Hematopoietic multipotent progenitor cell treated with erythropoietin and hydrocortisone succinate and interleukin-3 and kit ligand, for 4 days (in vitro differentiated cells): ENCODE data around the gene PIP5K1C.
A peak's percentile ranks its signal among the peaks of the same experiment; 100 is the strongest.
"Not testable (repeated sequence)": the region's sequence is repeated elsewhere in the genome, so short reads cannot be mapped to it uniquely, and the experiment has no call there.

Experiments
- DNase-seq: peaks from one replicate; pipeline ENCODE4 v3.0.0-alpha.2; 2015

The PIP5K1C gene

GRCh38 chr19:3658870-3659745 is 41.2 kb downstream of the PIP5K1C start:
- DNase-seq: no peak

GRCh38 chr19:3658004-3658869 is 42.0 kb downstream of the PIP5K1C start:
- no peak for DNase-seq

- no peak for DNase-seq
These were observed 42.9 kb downstream of the PIP5K1C start for GRCh38 chr19:3657395-3657769.

GRCh38 chr19:3656747-3657394 is 43.4 kb downstream of the PIP5K1C start:
- DNase-seq: no peak

GRCh38 chr19:3656073-3656746 is 44.1 kb downstream of the PIP5K1C start:
- no peak for DNase-seq

GRCh38 chr19:3655402-3656072 is 44.7 kb downstream of the PIP5K1C start:
- DNase-seq: peak; percentile 26

- DNase-seq: peak; percentile 42
These were observed 46.3 kb downstream of the PIP5K1C start for GRCh38 chr19:3653865-3654513.

GRCh38 chr19:3653081-3653795 is 47.0 kb downstream of the PIP5K1C start:
- DNase-seq: no peak

GRCh38 chr19:3652422-3652821 is 47.8 kb downstream of the PIP5K1C start:
- DNase-seq: no peak

- DNase-seq: no peak
These were observed 48.6 kb downstream of the PIP5K1C start for GRCh38 chr19:3651684-3652083.

GRCh38 chr19:3649888-3650287 is 50.4 kb downstream of the PIP5K1C start:
- no peak for DNase-seq

GRCh38 chr19:3648037-3648905 is 52.0 kb downstream of the PIP5K1C start:
- DNase-seq: no peak

GRCh38 chr19:3647102-3647501 is 53.2 kb downstream of the PIP5K1C start:
- DNase-seq: not testable (repeated sequence)

- DNase-seq: no peak
These were observed 53.8 kb downstream of the PIP5K1C start for GRCh38 chr19:3646336-3647092.

GRCh38 chr19:3645726-3646125 is 54.5 kb downstream of the PIP5K1C start:
- DNase-seq: no peak

- no peak for DNase-seq
These were observed 55.2 kb downstream of the PIP5K1C start for GRCh38 chr19:3645067-3645396.

- no peak for DNase-seq
These were observed 55.8 kb downstream of the PIP5K1C start for GRCh38 chr19:3644351-3645066.

- DNase-seq: no peak
These were observed 56.5 kb downstream of the PIP5K1C start for GRCh38 chr19:3643674-3644313.
